ENCODE measurements around the gene GRIK4. TPM values are rescaled to one million over a fixed set of nuclear protein-coding genes. Genes with fewer than 3 reads are reported as not detected.

Gene GRIK4
- total RNA-seq, 1 experiment from 2014 or later, result 3.3 TPM

DNA sequence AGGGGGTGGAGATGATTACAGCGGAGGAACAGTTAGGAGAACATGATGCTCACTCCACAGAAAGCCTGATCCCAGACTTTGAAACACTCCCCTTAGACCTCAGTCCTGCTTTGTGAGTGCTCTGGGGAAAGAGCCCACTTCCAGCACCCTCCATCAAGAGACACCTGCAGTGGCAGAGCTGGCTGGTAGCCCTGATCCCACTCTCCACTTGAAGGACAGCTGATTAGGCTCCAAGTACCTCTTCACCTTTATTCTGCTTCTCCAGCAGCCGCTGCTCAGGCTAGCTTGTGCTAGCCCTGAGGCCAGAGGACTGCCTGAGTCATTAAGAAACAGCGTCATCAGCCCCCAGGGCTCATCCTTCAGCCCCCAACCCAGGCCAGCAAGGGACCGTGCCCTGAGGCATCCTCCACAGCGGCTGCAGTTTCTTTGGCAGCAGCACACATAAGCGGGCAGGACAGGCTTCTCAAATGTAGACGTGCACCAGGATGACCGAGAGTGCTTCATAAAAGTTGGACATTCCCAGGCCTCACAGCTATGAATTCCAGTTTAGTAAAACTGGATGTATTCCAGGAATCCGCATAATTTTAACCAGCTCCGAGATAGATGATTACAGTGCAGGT, 366.3 kb downstream of the GRIK4 start (continued):
- no peak for TF ChIP-seq ZNF219 (CRISPR knock-in tag; IDR thresholded peaks at IDR 0.05; ENCODE audit: borderline replicate concordance)
- TF ChIP-seq, protein P1, sequence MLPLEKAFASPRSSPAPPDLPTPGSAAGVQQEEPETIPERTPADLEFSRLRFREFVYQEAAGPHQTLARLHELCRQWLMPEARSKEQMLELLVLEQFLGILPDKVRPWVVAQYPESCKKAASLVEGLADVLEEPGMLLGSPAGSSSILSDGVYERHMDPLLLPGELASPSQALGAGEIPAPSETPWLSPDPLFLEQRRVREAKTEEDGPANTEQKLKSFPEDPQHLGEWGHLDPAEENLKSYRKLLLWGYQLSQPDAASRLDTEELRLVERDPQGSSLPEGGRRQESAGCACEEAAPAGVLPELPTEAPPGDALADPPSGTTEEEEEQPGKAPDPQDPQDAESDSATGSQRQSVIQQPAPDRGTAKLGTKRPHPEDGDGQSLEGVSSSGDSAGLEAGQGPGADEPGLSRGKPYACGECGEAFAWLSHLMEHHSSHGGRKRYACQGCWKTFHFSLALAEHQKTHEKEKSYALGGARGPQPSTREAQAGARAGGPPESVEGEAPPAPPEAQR (CRISPR knock-in tag; IDR thresholded peaks at IDR 0.05), result no peak
- TF ChIP-seq NR3C1 (CRISPR knock-in tag; conservative IDR thresholded peaks at IDR 0.05; ENCODE audit: low read depth), result no peak
- TF ChIP-seq, protein P2, sequence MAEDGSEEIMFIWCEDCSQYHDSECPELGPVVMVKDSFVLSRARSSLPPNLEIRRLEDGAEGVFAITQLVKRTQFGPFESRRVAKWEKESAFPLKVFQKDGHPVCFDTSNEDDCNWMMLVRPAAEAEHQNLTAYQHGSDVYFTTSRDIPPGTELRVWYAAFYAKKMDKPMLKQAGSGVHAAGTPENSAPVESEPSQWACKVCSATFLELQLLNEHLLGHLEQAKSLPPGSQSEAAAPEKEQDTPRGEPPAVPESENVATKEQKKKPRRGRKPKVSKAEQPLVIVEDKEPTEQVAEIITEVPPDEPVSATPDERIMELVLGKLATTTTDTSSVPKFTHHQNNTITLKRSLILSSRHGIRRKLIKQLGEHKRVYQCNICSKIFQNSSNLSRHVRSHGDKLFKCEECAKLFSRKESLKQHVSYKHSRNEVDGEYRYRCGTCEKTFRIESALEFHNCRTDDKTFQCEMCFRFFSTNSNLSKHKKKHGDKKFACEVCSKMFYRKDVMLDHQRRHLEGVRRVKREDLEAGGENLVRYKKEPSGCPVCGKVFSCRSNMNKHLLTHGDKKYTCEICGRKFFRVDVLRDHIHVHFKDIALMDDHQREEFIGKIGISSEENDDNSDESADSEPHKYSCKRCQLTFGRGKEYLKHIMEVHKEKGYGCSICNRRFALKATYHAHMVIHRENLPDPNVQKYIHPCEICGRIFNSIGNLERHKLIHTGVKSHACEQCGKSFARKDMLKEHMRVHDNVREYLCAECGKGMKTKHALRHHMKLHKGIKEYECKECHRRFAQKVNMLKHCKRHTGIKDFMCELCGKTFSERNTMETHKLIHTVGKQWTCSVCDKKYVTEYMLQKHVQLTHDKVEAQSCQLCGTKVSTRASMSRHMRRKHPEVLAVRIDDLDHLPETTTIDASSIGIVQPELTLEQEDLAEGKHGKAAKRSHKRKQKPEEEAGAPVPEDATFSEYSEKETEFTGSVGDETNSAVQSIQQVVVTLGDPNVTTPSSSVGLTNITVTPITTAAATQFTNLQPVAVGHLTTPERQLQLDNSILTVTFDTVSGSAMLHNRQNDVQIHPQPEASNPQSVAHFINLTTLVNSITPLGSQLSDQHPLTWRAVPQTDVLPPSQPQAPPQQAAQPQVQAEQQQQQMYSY (CRISPR knock-in tag; IDR thresholded peaks at IDR 0.05), result no peak
- no peak for TF ChIP-seq OVOL2 (CRISPR knock-in tag; IDR thresholded peaks at IDR 0.05; ENCODE audit: borderline replicate concordance)
- no peak for TF ChIP-seq FOXK1 (CRISPR knock-in tag; IDR thresholded peaks at IDR 0.05)
- TF ChIP-seq, protein P3, sequence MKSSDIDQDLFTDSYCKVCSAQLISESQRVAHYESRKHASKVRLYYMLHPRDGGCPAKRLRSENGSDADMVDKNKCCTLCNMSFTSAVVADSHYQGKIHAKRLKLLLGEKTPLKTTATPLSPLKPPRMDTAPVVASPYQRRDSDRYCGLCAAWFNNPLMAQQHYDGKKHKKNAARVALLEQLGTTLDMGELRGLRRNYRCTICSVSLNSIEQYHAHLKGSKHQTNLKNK (CRISPR knock-in tag; IDR thresholded peaks at IDR 0.05), result no peak
- TF ChIP-seq NR1H2 (CRISPR knock-in tag; IDR thresholded peaks at IDR 0.05), result no peak
- TF ChIP-seq, protein P4, sequence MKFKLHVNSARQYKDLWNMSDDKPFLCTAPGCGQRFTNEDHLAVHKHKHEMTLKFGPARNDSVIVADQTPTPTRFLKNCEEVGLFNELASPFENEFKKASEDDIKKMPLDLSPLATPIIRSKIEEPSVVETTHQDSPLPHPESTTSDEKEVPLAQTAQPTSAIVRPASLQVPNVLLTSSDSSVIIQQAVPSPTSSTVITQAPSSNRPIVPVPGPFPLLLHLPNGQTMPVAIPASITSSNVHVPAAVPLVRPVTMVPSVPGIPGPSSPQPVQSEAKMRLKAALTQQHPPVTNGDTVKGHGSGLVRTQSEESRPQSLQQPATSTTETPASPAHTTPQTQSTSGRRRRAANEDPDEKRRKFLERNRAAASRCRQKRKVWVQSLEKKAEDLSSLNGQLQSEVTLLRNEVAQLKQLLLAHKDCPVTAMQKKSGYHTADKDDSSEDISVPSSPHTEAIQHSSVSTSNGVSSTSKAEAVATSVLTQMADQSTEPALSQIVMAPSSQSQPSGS (CRISPR knock-in tag; IDR thresholded peaks at IDR 0.05; ENCODE audit: borderline replicate concordance, low read depth), result no peak

DNA sequence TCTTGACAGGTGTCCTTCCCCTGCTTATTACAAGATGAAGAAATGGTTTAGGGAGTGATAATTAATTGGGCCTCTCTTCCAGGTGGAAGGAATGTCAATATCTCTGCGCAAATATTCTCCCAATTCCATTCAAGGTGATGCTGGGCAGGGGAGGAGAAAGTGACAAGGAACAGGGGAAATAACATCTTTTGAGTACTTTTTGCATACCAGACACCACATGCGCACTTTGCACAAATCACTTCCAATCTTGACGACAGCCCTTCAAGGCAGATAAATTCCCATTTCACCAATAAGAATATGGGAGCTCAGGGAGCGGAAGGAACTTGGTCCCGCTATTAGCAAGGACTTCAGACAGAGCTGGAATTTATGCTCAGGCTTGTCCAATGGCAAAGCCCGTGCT, 367.2 kb downstream of the GRIK4 start:
- CTCF ChIA-PET, result interaction anchor here (0.6 to 1.2 kb wide), 2 partner anchors 33 to 76 kb away, joined by 3 read pairs; no protein-coding TSS in a partner anchor
- ATAC-seq (no peak), DNase-seq (ENCODE audit: low spot score) (no peak)
- no peak for TF ChIP-seq ZNF121 (CRISPR knock-in tag; IDR thresholded peaks at IDR 0.05)
- TF ChIP-seq, protein P5, sequence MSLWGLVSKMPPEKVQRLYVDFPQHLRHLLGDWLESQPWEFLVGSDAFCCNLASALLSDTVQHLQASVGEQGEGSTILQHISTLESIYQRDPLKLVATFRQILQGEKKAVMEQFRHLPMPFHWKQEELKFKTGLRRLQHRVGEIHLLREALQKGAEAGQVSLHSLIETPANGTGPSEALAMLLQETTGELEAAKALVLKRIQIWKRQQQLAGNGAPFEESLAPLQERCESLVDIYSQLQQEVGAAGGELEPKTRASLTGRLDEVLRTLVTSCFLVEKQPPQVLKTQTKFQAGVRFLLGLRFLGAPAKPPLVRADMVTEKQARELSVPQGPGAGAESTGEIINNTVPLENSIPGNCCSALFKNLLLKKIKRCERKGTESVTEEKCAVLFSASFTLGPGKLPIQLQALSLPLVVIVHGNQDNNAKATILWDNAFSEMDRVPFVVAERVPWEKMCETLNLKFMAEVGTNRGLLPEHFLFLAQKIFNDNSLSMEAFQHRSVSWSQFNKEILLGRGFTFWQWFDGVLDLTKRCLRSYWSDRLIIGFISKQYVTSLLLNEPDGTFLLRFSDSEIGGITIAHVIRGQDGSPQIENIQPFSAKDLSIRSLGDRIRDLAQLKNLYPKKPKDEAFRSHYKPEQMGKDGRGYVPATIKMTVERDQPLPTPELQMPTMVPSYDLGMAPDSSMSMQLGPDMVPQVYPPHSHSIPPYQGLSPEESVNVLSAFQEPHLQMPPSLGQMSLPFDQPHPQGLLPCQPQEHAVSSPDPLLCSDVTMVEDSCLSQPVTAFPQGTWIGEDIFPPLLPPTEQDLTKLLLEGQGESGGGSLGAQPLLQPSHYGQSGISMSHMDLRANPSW (CRISPR knock-in tag; conservative IDR thresholded peaks at IDR 0.05; ENCODE audit: low read depth), result no peak
- TF ChIP-seq, protein P6, sequence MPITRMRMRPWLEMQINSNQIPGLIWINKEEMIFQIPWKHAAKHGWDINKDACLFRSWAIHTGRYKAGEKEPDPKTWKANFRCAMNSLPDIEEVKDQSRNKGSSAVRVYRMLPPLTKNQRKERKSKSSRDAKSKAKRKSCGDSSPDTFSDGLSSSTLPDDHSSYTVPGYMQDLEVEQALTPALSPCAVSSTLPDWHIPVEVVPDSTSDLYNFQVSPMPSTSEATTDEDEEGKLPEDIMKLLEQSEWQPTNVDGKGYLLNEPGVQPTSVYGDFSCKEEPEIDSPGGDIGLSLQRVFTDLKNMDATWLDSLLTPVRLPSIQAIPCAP (CRISPR knock-in tag; IDR thresholded peaks at IDR 0.05), result no peak
- TF ChIP-seq, protein P7, sequence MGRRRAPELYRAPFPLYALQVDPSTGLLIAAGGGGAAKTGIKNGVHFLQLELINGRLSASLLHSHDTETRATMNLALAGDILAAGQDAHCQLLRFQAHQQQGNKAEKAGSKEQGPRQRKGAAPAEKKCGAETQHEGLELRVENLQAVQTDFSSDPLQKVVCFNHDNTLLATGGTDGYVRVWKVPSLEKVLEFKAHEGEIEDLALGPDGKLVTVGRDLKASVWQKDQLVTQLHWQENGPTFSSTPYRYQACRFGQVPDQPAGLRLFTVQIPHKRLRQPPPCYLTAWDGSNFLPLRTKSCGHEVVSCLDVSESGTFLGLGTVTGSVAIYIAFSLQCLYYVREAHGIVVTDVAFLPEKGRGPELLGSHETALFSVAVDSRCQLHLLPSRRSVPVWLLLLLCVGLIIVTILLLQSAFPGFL (CRISPR knock-in tag; IDR thresholded peaks at IDR 0.05; ENCODE audit: borderline replicate concordance), result no peak
- no peak for TF ChIP-seq TCF7 (CRISPR knock-in tag; IDR thresholded peaks at IDR 0.05; ENCODE audit: low read depth)
- no peak for TF ChIP-seq FOXJ3 (CRISPR knock-in tag; IDR thresholded peaks at IDR 0.05; ENCODE audit: borderline replicate concordance)
- TF ChIP-seq SP1 (CRISPR knock-in tag; conservative IDR thresholded peaks at IDR 0.05), result no peak
- no peak for TF ChIP-seq ZNF671 (CRISPR knock-in tag; IDR thresholded peaks at IDR 0.05)
- TF ChIP-seq, protein P8, sequence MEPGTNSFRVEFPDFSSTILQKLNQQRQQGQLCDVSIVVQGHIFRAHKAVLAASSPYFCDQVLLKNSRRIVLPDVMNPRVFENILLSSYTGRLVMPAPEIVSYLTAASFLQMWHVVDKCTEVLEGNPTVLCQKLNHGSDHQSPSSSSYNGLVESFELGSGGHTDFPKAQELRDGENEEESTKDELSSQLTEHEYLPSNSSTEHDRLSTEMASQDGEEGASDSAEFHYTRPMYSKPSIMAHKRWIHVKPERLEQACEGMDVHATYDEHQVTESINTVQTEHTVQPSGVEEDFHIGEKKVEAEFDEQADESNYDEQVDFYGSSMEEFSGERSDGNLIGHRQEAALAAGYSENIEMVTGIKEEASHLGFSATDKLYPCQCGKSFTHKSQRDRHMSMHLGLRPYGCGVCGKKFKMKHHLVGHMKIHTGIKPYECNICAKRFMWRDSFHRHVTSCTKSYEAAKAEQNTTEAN (CRISPR knock-in tag; IDR thresholded peaks at IDR 0.05), result no peak
- TF ChIP-seq TEAD4 (CRISPR knock-in tag; IDR thresholded peaks at IDR 0.05), result no peak
- TF ChIP-seq, protein P9, sequence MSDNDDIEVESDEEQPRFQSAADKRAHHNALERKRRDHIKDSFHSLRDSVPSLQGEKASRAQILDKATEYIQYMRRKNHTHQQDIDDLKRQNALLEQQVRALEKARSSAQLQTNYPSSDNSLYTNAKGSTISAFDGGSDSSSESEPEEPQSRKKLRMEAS (CRISPR knock-in tag; IDR thresholded peaks at IDR 0.05), result no peak
- no peak for TF ChIP-seq GRHL2 (CRISPR knock-in tag; IDR thresholded peaks at IDR 0.05; ENCODE audit: insufficient replicate concordance, severe bottlenecking)
- H3K4me1 Mint-ChIP-seq, result peaks cover 6% of the 10 kb centered on the region; the same call in 1 of the 2 replicates
- H3K27me3 Mint-ChIP-seq (ENCODE audit: low read depth), result no peaks in the 10 kb centered on the region
- peaks cover 9% of the 10 kb centered on the region for H3K9me3 Mint-ChIP-seq
- POLR2A ChIA-PET, result no interaction called here
- H3K27ac Mint-ChIP-seq, result no peak overlapping the region
- peaks cover 13% of the 10 kb centered on the region for H3K36me3 Mint-ChIP-seq
- H3K4me3 Mint-ChIP-seq, result no peak overlapping the region

Measured in WTC11 (cell line).